Gastroesophageal sphincter (tissue), 4 donors: ENCODE results near the gene OR10G8. TPM values are rescaled to one million over a fixed set of nuclear protein-coding genes. Genes with fewer than 3 reads are reported as not detected.

Experiments used
- ATAC-seq: fragments of 150-250 bp; one replicate; pipeline ENCODE4 v1.9.1; 2016; ENCODE audit warnings: mild to moderate bottlenecking, moderate library complexity
- H3K27ac ChIP-seq, 4 donors: fragments of 200-600 bp; sonication (generic) in 3 of 4; 1 replicate in 3 of 4; 2 replicates in 1 of 4; pipeline ENCODE4 v1.5.1; 2016 to 2019
- H3K27me3 ChIP-seq: fragments of 200-600 bp; sonication (generic); one replicate; pipeline ENCODE4 v1.5.1; 2019
- H3K36me3 ChIP-seq, 2 donors: fragments of 200-600 bp; sonication (generic); one replicate each; pipeline ENCODE4 v1.5.1; 2019; ENCODE audit warnings: control low read depth in 1 of 2
- H3K4me1 ChIP-seq, 3 donors: fragments of 200-600 bp; sonication (generic); 1 replicate in 2 of 3; 2 replicates in 1 of 3; pipeline ENCODE4 v1.5.1; 2016 to 2019; ENCODE audit warnings: control low read depth in 2 of 3
- H3K4me3 ChIP-seq, 2 donors: fragments of 200-600 bp; sonication (generic); one replicate each; pipeline ENCODE4 v1.5.1; 2019; ENCODE audit warnings: mild to moderate bottlenecking in 1 of 2, moderate library complexity in 1 of 2
- H3K9me3 ChIP-seq, 3 donors: fragments of 200-600 bp; sonication (generic); one replicate each; pipeline ENCODE4 v1.5.1; 2017 to 2019; ENCODE audit warnings: control low read depth in 2 of 3
- CTCF ChIP-seq, 4 experiments: fragments of 200-600 bp in 2 of 4; fragments of 450-650 bp in 2 of 4; sonication (generic) in 1 of 4; IDR thresholded peaks; one replicate each; pipeline ENCODE4 v1.5.1; 2017 to 2019; ENCODE audit warnings: antibody characterized with exemption in 4 of 4, mild to moderate bottlenecking in 2 of 4, moderate library complexity in 2 of 4
- EP300 ChIP-seq: sonication (generic); formaldehyde crosslinking; IDR thresholded peaks from one replicate; pipeline ENCODE4 v1.6.1; 2017; ENCODE audit warnings: antibody characterized with exemption, mild to moderate bottlenecking
- POLR2A ChIP-seq, 2 donors: fragments of 450-650 bp; IDR thresholded peaks; one replicate each; pipeline ENCODE4 v1.6.1; 2017; ENCODE audit warnings: antibody characterized with exemption in 2 of 2, mild to moderate bottlenecking in 2 of 2, moderate library complexity in 1 of 2
- POLR2AphosphoS5 ChIP-seq: sonication (generic); formaldehyde crosslinking; IDR thresholded peaks from one replicate; pipeline ENCODE4 v1.6.1; 2017; ENCODE audit warnings: antibody characterized with exemption
- WGBS, 2 donors: methylation state at CpG; one replicate each; pipeline ENCODE4 v1.1.5; 2018; ENCODE audit warnings: low coverage in 1 of 2; 5-methylcytosine and 5-hydroxymethylcytosine counted together
- total RNA-seq, 4 donors: library from RNA; depleted of rRNA; stranded (reverse); fragments of >200 nt; gene quantifications; one replicate each; pipeline ENCODE4 v1.1.0, GENCODE V29; 2016

OR10G8 gene
- total RNA-seq, 4 donors from 2014 or later, result not detected

GRCh38 chr11:124077266-124077665 lies 50.7 kb downstream of the OR10G8 start:
- Histone ChIP-seq H3K36me3 (no peaks in the 10 kb centered on the region), H3K4me3 (no peak overlapping the region), H3K4me1 (peaks cover 0 to 13% (median 0%) of the 10 kb centered on the region in 3 donors), H3K27ac (no peak overlapping the region), H3K27me3 (peaks cover 72% of the 10 kb centered on the region), H3K9me3 (no peaks in the 10 kb centered on the region)
- TF ChIP-seq CTCF (IDR thresholded peaks at IDR 0.05) (no peak), POLR2A (IDR thresholded peaks at IDR 0.05) (no peak), EP300 (no peak), POLR2AphosphoS5 (no peak)
- 67 to 100% methylated on average over 1 of the region's 1 CpG for WGBS, 2 donors
- ATAC-seq, result no peak

- Histone ChIP-seq H3K36me3 (no peaks in the 10 kb centered on the region), H3K9me3 (no peaks in the 10 kb centered on the region), H3K4me3 (no peak overlapping the region), H3K27ac (no peak overlapping the region), H3K27me3 (peaks cover 77% of the 10 kb centered on the region), H3K4me1 (peaks cover 0 to 13% (median 0%) of the 10 kb centered on the region in 3 donors)
- 83% methylated on average over 1 of the region's 2 CpGs; no CpG with 5 or more reads in 1 of the 2 donors for WGBS, 2 donors
- ATAC-seq, result no peak
- no peak for TF ChIP-seq EP300
- no peak for TF ChIP-seq POLR2AphosphoS5
- TF ChIP-seq POLR2A (IDR thresholded peaks at IDR 0.05), result no peak
- TF ChIP-seq CTCF (IDR thresholded peaks at IDR 0.05), result no peak
Measured at GRCh38 chr11:124078591-124078990, 52.0 kb downstream of the OR10G8 start.

DNA sequence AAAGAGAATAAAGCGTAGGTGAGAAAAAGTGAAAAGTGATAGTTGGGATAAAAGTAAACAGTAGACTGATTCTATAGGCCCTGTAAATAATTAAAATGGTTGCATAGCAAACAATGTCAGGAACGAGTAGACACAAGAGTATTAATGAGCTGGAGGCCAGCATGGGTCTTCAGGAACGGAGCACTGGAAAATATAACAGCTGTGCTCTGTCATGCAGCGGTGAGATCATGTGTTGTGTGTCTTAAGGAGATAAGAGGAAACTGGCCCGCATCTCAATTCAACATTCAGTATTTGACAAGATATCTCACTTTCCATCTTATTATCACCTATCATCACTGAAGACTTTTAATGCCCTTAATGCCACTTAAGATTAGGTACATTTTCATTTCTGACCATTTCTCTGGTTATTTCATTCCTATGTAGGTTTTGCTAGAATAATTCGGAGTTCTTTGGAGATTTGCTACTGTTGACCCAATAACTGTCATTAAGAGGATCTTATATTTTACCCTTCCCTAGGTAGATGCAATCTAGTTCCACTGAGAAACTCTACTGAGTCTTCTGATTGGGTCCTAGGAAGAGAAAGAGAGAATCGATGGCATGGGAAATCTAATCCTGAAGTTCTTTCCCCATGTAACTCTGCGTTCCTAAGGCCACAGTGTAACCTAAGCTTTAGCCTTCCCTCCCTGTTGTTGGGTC lies 53.2 kb downstream of the OR10G8 start:
- no peak overlapping the region for H3K27ac ChIP-seq
- no peak for TF ChIP-seq CTCF (IDR thresholded peaks at IDR 0.05)
- TF ChIP-seq EP300, result no peak
- no peak for TF ChIP-seq POLR2AphosphoS5
- TF ChIP-seq POLR2A (IDR thresholded peaks at IDR 0.05), result no peak
- 43 to 54% methylated on average over 6 to 8 of the region's 8 CpGs for WGBS, 2 donors
- no peaks in the 10 kb centered on the region for H3K36me3 ChIP-seq
- no peak overlapping the region for H3K4me3 ChIP-seq
- peaks cover 0 to 13% (median 0%) of the 10 kb centered on the region in 3 donors for H3K4me1 ChIP-seq
- H3K27me3 ChIP-seq, result peaks cover 72% of the 10 kb centered on the region
- H3K9me3 ChIP-seq, result no peaks in the 10 kb centered on the region
- ATAC-seq, result no peak

Other genes starting within 250 kb of the OR10G8 start
- gene OR6M1, start 220.4 kb upstream of the OR10G8 start, total RNA-seq, result not detected
- gene TMEM225, start 141.1 kb upstream of the OR10G8 start, total RNA-seq, result not detected
- gene OR8D4, start 124.6 kb upstream of the OR10G8 start, total RNA-seq, result not detected
- gene OR4D5, start 87.2 kb upstream of the OR10G8 start, total RNA-seq, result not detected
- gene OR6T1, start 83.0 kb upstream of the OR10G8 start, total RNA-seq, result not detected
- gene OR10S1, start 49.0 kb upstream of the OR10G8 start, total RNA-seq, result not detected
- not detected for gene OR10G6, start 31.6 kb upstream of the OR10G8 start, total RNA-seq
- gene OR10G4, start 13.8 kb upstream of the OR10G8 start, total RNA-seq, result not detected
- gene OR10G9, start 3.8 kb upstream of the OR10G8 start, total RNA-seq, result not detected
- gene OR10G7, start 14.5 kb downstream of the OR10G8 start, total RNA-seq, result not detected
- 10 to 100 TPM; 13.4 to 23.0 (median 18.6) TPM for gene VWA5A, start 88.7 kb downstream of the OR10G8 start, total RNA-seq
- not detected for gene OR10D3, start 156.5 kb downstream of the OR10G8 start, total RNA-seq
- gene OR8G1, start 214.3 kb downstream of the OR10G8 start, total RNA-seq, result not detected
- gene OR8G5, start 229.6 kb downstream of the OR10G8 start, total RNA-seq, result not detected